Smooth muscle cell of the brain vasculature (primary cell): ENCODE measurements around the gene PHF3.

ENCODE experiments used
- DNase-seq: peaks from one replicate; pipeline ENCODE4 v3.0.0-alpha.2; 2012; ENCODE audit warnings: low read depth, low spot score

Gene PHF3

DNA sequence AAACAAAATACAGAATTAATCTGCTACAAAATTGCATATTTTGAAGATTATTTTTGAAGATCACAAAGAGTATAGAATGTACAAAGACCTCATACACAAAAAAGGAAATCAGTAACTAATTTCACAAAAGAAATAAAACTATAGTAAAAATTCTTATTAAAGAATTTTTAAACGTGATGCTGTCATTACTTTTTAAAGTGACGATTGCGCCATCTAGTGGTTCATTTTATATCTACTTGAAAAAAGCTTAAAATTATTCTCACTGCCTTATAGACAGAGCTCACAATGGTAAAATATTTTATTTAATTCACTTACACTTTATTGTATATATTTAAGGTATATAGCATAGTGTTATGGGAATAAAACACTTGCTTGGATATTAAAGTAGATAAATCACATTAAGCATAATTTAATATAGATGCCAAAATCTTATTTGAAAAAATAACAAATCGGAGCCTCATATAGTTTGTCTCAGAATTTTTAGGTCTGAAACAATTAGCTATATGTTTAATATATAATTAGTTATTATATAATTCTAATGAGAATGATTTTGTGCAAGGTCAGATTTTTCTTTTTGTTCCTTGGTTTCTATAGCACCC lies 128.8 kb downstream of the PHF3 start:
- peak; percentile 31 for DNase-seq
